ENCODE measurements around the gene EPB41L2. TPM values are rescaled to one million over a fixed set of nuclear protein-coding genes. Genes with fewer than 3 reads are reported as not detected.

The EPB41L2 gene
- total RNA-seq, 1 experiment from 2014 or later, result 63.9 TPM

GRCh38 chr6:130978660-130979396, 84.2 kb downstream of the EPB41L2 start:
- no peaks in the 10 kb centered on the region for H3K27me3 ChIP-seq
- DNase-seq, result no peak
- no peak overlapping the region for H3K4me3 ChIP-seq
- H3K9me3 ChIP-seq, result no peaks in the 10 kb centered on the region
- H3K36me3 ChIP-seq, result no peaks in the 10 kb centered on the region

GRCh38 chr6:130978180-130978579, 84.9 kb downstream of the EPB41L2 start:
- Histone ChIP-seq H3K4me3 (no peak overlapping the region), H3K27me3 (no peaks in the 10 kb centered on the region), H3K9me3 (no peaks in the 10 kb centered on the region), H3K36me3 (no peaks in the 10 kb centered on the region)
- no peak for DNase-seq

GRCh38 chr6:130975325-130975724, 87.7 kb downstream of the EPB41L2 start:
- no peak overlapping the region for H3K4me3 ChIP-seq
- H3K9me3 ChIP-seq, result no peaks in the 10 kb centered on the region
- no peak for DNase-seq
- no peaks in the 10 kb centered on the region for H3K27me3 ChIP-seq
- no peaks in the 10 kb centered on the region for H3K36me3 ChIP-seq

GRCh38 chr6:130973521-130974277, 89.3 kb downstream of the EPB41L2 start:
- Histone ChIP-seq H3K9me3 (no peaks in the 10 kb centered on the region), H3K4me3 (no peak overlapping the region), H3K27me3 (no peaks in the 10 kb centered on the region), H3K36me3 (no peaks in the 10 kb centered on the region)
- DNase-seq, result no peak

GRCh38 chr6:130971504-130971903, 91.5 kb downstream of the EPB41L2 start:
- DNase-seq, result no peak
- no peaks in the 10 kb centered on the region for H3K9me3 ChIP-seq
- H3K27me3 ChIP-seq, result no peaks in the 10 kb centered on the region
- H3K4me3 ChIP-seq, result no peak overlapping the region
- no peaks in the 10 kb centered on the region for H3K36me3 ChIP-seq

GRCh38 chr6:130970839-130971410, 92.1 kb downstream of the EPB41L2 start:
- Histone ChIP-seq H3K4me3 (no peak overlapping the region), H3K27me3 (no peaks in the 10 kb centered on the region), H3K9me3 (no peaks in the 10 kb centered on the region), H3K36me3 (no peaks in the 10 kb centered on the region)
- DNase-seq, result no peak

GRCh38 chr6:130969791-130970491, 93.1 kb downstream of the EPB41L2 start:
- no peaks in the 10 kb centered on the region for H3K9me3 ChIP-seq
- H3K27me3 ChIP-seq, result no peaks in the 10 kb centered on the region
- DNase-seq, result peak; percentile 62
- H3K4me3 ChIP-seq, result peak overlapping the region; percentile 36
- no peaks in the 10 kb centered on the region for H3K36me3 ChIP-seq

- Histone ChIP-seq H3K27me3 (no peaks in the 10 kb centered on the region), H3K9me3 (no peaks in the 10 kb centered on the region), H3K4me3 (peak overlapping the region; percentile 36)
Observed at GRCh38 chr6:130969166-130969565, 93.9 kb downstream of the EPB41L2 start.

GRCh38 chr6:130968476-130968875, 94.6 kb downstream of the EPB41L2 start:
- Histone ChIP-seq H3K36me3 (no peaks in the 10 kb centered on the region), H3K27me3 (no peaks in the 10 kb centered on the region), H3K9me3 (no peaks in the 10 kb centered on the region), H3K4me3 (no peak overlapping the region)
- DNase-seq, result no peak

More at GRCh38 chr6:130969166-130969565, 93.9 kb downstream of the EPB41L2 start:
- H3K36me3 ChIP-seq, result no peaks in the 10 kb centered on the region
- no peak for DNase-seq

GRCh38 chr6:130967502-130968445, 95.3 kb downstream of the EPB41L2 start:
- no peaks in the 10 kb centered on the region for H3K36me3 ChIP-seq
- no peaks in the 10 kb centered on the region for H3K9me3 ChIP-seq
- peak; percentile 25 for DNase-seq
- no peak overlapping the region for H3K4me3 ChIP-seq
- H3K27me3 ChIP-seq, result no peaks in the 10 kb centered on the region

- Histone ChIP-seq H3K9me3 (no peaks in the 10 kb centered on the region), H3K4me3 (no peak overlapping the region), H3K27me3 (no peaks in the 10 kb centered on the region), H3K36me3 (no peaks in the 10 kb centered on the region)
- DNase-seq, result peak; percentile 64
Observed at GRCh38 chr6:130966344-130966980, 96.6 kb downstream of the EPB41L2 start.

GRCh38 chr6:130965656-130966055, 97.4 kb downstream of the EPB41L2 start:
- H3K4me3 ChIP-seq, result no peak overlapping the region
- no peaks in the 10 kb centered on the region for H3K9me3 ChIP-seq
- no peaks in the 10 kb centered on the region for H3K36me3 ChIP-seq
- H3K27me3 ChIP-seq, result no peaks in the 10 kb centered on the region
- DNase-seq, result no peak

GRCh38 chr6:130964808-130965604, 98.0 kb downstream of the EPB41L2 start:
- no peak for DNase-seq
- Histone ChIP-seq H3K9me3 (no peaks in the 10 kb centered on the region), H3K27me3 (no peaks in the 10 kb centered on the region)

GRCh38 chr6:130964289-130964688, 98.8 kb downstream of the EPB41L2 start:
- DNase-seq, result no peak
- H3K9me3 ChIP-seq, result no peaks in the 10 kb centered on the region
- H3K27me3 ChIP-seq, result no peaks in the 10 kb centered on the region
- H3K36me3 ChIP-seq, result no peaks in the 10 kb centered on the region
- H3K4me3 ChIP-seq, result no peak overlapping the region

More at GRCh38 chr6:130964808-130965604, 98.0 kb downstream of the EPB41L2 start:
- H3K4me3 ChIP-seq, result no peak overlapping the region
- no peaks in the 10 kb centered on the region for H3K36me3 ChIP-seq

- DNase-seq, result no peak
- no peaks in the 10 kb centered on the region for H3K9me3 ChIP-seq
- H3K36me3 ChIP-seq, result no peaks in the 10 kb centered on the region
- H3K27me3 ChIP-seq, result no peaks in the 10 kb centered on the region
- H3K4me3 ChIP-seq, result no peak overlapping the region
Observed at GRCh38 chr6:130962966-130963365, 100.1 kb downstream of the EPB41L2 start.
